ENCODE data around the gene PIK3AP1.

DNA sequence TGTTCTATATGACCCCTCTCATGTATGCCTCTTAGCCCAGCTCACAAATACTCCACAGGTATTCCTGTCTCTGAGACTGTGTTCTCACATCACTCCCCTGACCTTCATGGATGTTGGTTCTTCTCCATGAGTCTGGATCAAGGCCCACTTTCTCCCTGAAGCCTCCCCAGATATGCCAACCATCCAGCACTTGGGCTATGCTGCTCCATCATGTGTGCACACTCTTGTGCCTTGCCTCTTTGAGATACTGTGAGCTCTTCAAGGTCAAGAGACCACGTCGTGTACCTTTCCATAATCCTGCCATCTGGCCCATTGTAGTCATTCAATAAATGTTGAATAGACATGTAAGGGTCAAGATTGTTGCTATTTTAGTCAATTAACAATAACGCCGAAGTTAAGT, 103.4 kb downstream of the PIK3AP1 start:
- no peak for TF ChIP-seq ZNF317 (CRISPR knock-in tag; IDR thresholded peaks at IDR 0.05)
- TF ChIP-seq ZNF678 (CRISPR knock-in tag; IDR thresholded peaks at IDR 0.05) = no peak
- TF ChIP-seq, protein P1, sequence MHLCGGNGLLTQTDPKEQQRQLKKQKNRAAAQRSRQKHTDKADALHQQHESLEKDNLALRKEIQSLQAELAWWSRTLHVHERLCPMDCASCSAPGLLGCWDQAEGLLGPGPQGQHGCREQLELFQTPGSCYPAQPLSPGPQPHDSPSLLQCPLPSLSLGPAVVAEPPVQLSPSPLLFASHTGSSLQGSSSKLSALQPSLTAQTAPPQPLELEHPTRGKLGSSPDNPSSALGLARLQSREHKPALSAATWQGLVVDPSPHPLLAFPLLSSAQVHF (CRISPR knock-in tag; IDR thresholded peaks at IDR 0.05) = no peak
- TF ChIP-seq, protein P2, sequence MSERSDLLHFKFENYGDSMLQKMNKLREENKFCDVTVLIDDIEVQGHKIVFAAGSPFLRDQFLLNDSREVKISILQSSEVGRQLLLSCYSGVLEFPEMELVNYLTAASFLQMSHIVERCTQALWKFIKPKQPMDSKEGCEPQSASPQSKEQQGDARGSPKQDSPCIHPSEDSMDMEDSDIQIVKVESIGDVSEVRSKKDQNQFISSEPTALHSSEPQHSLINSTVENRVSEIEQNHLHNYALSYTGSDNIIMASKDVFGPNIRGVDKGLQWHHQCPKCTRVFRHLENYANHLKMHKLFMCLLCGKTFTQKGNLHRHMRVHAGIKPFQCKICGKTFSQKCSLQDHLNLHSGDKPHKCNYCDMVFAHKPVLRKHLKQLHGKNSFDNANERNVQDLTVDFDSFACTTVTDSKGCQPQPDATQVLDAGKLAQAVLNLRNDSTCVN (CRISPR knock-in tag; IDR thresholded peaks at IDR 0.05; ENCODE audit: borderline replicate concordance) = no peak
- no peak for TF ChIP-seq CHD4 (IDR thresholded peaks at IDR 0.05; ENCODE audit: borderline replicate concordance, low read length)
- TF ChIP-seq BHLHE40 (IDR thresholded peaks at IDR 0.05; ENCODE audit: low read length) = no peak
- TF ChIP-seq, protein P3, sequence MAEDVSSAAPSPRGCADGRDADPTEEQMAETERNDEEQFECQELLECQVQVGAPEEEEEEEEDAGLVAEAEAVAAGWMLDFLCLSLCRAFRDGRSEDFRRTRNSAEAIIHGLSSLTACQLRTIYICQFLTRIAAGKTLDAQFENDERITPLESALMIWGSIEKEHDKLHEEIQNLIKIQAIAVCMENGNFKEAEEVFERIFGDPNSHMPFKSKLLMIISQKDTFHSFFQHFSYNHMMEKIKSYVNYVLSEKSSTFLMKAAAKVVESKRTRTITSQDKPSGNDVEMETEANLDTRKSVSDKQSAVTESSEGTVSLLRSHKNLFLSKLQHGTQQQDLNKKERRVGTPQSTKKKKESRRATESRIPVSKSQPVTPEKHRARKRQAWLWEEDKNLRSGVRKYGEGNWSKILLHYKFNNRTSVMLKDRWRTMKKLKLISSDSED (CRISPR knock-in tag; IDR thresholded peaks at IDR 0.05) = no peak
- TF ChIP-seq, protein P4, sequence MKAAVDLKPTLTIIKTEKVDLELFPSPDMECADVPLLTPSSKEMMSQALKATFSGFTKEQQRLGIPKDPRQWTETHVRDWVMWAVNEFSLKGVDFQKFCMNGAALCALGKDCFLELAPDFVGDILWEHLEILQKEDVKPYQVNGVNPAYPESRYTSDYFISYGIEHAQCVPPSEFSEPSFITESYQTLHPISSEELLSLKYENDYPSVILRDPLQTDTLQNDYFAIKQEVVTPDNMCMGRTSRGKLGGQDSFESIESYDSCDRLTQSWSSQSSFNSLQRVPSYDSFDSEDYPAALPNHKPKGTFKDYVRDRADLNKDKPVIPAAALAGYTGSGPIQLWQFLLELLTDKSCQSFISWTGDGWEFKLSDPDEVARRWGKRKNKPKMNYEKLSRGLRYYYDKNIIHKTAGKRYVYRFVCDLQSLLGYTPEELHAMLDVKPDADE (CRISPR knock-in tag; IDR thresholded peaks at IDR 0.05) = no peak
- TF ChIP-seq, protein P5, sequence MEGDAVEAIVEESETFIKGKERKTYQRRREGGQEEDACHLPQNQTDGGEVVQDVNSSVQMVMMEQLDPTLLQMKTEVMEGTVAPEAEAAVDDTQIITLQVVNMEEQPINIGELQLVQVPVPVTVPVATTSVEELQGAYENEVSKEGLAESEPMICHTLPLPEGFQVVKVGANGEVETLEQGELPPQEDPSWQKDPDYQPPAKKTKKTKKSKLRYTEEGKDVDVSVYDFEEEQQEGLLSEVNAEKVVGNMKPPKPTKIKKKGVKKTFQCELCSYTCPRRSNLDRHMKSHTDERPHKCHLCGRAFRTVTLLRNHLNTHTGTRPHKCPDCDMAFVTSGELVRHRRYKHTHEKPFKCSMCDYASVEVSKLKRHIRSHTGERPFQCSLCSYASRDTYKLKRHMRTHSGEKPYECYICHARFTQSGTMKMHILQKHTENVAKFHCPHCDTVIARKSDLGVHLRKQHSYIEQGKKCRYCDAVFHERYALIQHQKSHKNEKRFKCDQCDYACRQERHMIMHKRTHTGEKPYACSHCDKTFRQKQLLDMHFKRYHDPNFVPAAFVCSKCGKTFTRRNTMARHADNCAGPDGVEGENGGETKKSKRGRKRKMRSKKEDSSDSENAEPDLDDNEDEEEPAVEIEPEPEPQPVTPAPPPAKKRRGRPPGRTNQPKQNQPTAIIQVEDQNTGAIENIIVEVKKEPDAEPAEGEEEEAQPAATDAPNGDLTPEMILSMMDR (CRISPR knock-in tag; IDR thresholded peaks at IDR 0.05) = no peak
- no peak for TF ChIP-seq SNAI1 (CRISPR knock-in tag; IDR thresholded peaks at IDR 0.05; ENCODE audit: borderline replicate concordance)
